Activated CD4-positive, CD25-positive, alpha-beta regulatory T cell (primary cell): ENCODE measurements around the gene IRF1.

ENCODE experiments used
- DNase-seq, 4 experiments: peaks; one replicate each; lab custom pipeline; 2025; lab: John Stamatoyannopoulos, UW

Gene IRF1

GRCh38 chr5:132500931-132501628, 10.5 kb upstream of the IRF1 start:
- peak; percentile 43 to 69 (median 54) for DNase-seq

GRCh38 chr5:132500244-132500930, 9.8 kb upstream of the IRF1 start:
- DNase-seq = no peak

GRCh38 chr5:132499440-132500243, 9.1 kb upstream of the IRF1 start:
- no peak for DNase-seq

DNA sequence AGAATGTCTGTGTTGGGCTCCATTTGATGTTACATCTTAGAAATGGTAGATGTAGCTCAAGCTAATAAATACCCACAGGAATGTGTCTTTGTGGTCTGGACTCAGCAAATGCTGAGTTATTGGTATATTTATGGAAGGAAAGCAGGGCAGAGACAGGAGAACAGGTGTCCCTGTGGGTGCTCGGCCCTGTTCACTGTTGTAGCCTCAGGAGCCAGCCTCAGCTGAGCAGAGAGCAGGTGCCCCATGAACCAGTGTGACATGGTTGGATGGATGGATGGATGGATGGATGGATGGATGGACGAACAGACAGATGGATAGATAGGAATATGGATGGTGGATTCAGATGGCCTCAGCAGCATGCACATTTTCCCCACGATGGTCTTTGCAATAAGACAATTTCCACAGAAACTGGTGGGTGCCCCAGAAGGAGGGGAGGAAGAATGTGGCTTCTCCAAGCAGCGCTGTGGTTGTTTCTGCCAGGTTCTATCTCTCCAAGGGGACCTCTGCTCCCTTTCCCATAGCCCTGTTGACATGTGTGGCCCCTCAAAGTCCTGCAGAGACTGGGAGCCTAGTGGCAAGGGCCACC, 8.2 kb upstream of the IRF1 start:
- no peak for DNase-seq

DNA sequence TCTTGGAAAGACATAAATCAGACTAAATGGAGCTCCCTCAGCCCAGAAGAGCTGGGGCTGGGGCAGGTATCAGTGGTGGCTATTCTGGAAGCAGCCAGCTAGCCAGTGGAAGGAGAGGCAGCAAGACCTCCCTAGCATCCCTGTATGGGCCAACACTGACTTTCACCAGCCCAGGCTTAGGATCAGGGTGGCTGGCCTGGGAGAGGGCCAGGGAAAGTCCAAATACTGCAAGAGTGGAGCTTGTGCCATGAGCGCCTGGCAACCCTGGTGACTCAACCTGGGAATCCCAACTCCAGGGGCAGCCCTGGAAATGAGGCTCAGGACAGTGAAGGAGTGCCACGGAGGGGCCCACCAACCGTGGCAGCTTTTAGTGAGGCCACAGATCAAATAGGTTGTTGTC, 7.6 kb upstream of the IRF1 start:
- DNase-seq = no peak

DNA sequence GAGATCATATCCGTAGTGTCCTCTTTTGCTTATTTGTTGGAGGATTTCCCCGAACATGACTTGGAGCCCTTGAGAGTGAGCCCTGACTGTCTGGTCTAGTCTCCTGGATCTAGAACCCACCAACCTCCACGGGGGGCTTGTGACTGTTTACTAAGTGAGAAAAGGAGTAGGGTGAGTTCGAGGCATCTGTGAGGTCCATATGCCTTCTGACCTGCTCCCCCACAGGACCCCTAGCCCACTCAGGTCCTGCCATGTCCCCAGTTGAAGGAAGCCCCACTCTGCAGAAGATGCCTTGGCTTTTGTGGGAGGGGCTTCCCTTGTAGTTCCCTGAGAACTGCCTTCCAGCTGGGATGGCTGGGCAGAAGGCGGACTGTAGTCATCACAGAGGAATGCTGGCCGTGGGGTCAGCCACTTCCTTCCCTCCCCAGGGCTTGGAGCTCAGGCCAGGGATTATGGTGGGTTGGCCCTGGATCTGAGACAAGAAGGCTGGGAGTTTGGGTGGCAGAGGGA, 7.0 kb upstream of the IRF1 start:
- DNase-seq = no peak

DNA sequence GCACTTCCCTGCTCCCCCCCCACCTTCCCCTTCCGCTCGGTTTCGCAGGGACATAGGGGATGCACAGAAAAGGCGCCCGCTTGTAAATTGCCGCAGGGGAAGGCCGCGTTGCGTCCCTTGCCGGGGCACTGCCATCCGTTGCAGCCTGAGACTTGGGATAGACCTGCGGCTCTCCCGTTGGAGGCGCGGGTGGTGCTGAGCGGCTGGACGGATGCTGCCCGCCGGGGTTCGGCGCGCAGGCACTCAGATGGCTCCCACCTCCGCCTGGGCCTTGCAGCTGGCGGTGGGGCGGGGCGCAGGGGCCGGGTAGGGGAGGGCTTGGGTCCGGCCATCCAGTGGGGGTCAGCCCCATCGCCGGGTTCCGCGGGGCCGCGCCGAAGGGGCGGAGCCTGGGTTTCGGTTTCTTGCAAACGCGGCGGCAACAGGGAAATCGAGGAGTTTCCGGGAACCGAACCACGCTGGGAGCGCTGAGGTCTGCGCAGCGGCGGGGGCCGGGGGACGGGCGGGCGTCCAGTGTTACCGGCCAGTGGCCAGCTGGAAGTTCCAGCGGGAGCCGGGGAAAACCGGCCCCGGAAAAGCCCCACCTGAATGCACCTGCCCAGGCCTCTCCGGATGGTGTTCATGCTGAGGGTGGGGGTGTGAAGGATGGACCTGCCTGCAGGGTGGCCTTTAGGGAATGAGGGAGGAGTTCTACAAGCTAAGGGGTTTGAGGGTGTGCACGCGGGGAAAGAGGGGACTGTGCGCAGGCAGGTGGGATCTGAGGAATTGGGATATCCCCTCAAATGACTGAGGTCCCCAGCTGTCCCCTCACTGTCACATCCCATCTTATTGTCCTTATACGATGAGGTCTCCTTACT, 6.3 kb upstream of the IRF1 start:
- DNase-seq = peak; percentile 49 to 58 (median 56)

GRCh38 chr5:132496191-132496630, 5.6 kb upstream of the IRF1 start:
- DNase-seq = peak; percentile 71 to 87 (median 79)

- peak; percentile 46 to 71 (median 66) for DNase-seq
These were observed 5.2 kb upstream of the IRF1 start for GRCh38 chr5:132495667-132496190.

DNA sequence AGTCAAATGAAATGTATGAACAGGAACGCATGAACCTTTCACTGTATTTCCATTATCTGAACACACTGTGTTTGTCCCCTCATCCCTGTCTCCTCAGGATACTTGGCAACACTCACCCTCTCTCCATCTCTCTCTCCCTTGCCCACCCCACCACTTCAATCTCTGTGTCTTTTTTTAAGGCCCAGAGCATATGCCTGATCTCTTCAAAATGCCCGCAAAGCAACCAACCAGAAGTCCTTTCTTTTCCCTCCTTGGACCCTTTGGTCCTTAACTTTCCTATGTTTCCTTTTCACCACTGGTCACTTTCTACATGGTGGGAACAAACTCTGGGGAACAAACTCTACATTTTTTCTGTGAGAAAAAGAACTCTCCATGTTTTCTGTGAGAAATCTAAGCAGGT, 3.2 kb upstream of the IRF1 start:
- DNase-seq = no peak

DNA sequence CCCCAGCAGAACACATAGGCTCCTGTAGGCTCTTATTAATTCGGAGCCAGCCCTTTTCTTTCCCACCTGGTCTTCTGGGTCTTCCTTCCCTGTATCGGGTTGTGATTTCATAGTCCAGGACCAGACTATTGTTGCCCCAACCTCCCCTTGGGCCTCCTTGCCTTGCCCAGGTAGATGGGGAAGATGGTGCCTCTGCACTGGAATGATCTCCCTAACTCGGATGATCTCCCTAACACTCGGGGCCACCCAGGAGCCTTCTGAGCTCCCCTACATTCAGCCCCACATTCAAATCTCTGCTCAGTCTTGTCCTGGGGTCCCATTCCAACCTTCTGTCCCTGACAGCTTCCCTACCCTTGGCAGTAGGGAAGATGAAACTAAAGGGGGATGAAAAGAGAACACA, 2.7 kb upstream of the IRF1 start:
- DNase-seq = no peak

GRCh38 chr5:132492386-132493125, 2.0 kb upstream of the IRF1 start:
- DNase-seq = no peak

GRCh38 chr5:132491368-132492364, 1.1 kb upstream of the IRF1 start:
- DNase-seq = no peak

GRCh38 chr5:132489871-132490483, 596 bp downstream of the IRF1 start:
- DNase-seq = peak in 3 of 4 experiments; percentile 31 to 61 (median 56)

- no peak for DNase-seq
These were observed 1.4 kb downstream of the IRF1 start for GRCh38 chr5:132489051-132489770.

DNA sequence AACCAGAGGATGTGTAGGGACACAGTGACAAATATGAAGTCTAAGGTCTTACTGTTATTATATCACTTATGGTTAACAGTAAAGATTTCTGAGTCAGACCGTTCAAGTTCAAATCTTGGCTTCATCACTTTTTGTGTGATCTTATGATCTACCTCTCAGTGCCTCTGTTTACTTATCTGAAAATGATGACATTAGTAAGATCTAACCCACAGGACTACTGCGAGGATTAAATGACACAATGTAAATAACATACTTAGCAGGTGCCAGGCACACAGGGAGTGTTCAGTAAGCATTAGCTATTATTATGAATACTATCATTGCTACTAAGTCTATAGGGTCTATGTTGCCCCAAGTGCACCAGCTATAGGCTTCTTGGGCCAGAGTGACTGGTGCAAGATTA, 2.0 kb downstream of the IRF1 start:
- DNase-seq = no peak

DNA sequence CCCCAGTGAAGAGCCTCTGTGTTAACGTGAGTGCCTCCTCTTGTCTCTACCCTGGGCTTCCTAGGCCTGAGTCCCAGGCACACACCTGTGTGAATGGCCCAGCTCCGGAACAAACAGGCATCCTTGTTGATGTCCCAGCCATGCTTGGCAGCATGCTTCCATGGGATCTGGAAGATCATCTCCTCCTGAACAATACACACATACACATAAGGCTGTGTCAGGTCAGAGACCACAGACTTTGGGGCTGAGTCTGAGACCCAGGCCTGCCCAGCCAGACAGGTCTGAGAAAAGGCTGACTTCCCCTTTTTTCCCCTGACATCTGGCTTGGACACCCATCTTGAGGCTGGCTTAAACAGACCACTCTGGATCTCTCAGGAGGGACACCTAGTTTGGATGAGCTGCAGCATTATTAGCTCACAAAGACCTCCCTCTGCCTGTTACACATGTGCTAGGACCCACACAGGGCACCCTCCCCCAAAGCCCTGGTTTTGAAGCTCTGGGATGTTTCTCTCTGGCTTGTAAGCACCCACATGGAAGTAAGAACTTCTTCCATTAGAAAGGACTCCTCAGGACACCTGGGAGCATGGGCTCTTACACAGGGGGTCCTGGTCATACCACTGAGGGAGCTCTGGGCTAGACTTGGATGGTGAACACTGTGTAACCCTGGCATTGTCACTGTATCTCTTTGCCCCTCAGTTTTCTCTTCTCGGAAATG, 2.6 kb downstream of the IRF1 start:
- DNase-seq = no peak
